LNCAP (cell line): ENCODE data around the gene SLC4A11.

ENCODE experiments used
- TF ChIP-seq, protein P1 (sequence below): fragments of 450-650 bp; IDR thresholded peaks from 2 replicates; pipeline ENCODE4 v1.5.1; 2017; ENCODE audit warnings: mild to moderate bottlenecking

SLC4A11 gene

DNA sequence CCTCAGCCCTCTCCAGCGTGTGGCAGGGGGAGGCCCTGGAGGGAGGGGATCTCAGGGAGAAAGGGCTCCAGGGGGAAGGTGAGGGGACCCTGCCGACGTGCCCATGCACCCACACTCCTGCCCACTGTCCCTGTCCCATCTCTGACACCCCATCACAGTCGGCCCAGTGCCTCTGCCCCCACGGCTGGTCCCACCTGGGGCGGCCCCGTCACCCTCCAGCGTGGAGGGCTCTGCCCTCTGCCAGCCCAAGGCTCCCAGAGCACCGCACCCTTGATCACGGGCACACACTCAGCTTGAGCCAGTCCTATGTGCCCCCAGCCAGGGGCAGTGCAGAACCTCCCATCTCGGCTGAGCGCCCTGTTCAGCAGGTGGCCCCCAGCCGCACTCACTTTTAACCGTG lies 9.2 kb downstream of the SLC4A11 start:
- TF ChIP-seq, protein P1, sequence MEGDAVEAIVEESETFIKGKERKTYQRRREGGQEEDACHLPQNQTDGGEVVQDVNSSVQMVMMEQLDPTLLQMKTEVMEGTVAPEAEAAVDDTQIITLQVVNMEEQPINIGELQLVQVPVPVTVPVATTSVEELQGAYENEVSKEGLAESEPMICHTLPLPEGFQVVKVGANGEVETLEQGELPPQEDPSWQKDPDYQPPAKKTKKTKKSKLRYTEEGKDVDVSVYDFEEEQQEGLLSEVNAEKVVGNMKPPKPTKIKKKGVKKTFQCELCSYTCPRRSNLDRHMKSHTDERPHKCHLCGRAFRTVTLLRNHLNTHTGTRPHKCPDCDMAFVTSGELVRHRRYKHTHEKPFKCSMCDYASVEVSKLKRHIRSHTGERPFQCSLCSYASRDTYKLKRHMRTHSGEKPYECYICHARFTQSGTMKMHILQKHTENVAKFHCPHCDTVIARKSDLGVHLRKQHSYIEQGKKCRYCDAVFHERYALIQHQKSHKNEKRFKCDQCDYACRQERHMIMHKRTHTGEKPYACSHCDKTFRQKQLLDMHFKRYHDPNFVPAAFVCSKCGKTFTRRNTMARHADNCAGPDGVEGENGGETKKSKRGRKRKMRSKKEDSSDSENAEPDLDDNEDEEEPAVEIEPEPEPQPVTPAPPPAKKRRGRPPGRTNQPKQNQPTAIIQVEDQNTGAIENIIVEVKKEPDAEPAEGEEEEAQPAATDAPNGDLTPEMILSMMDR: no peak

DNA sequence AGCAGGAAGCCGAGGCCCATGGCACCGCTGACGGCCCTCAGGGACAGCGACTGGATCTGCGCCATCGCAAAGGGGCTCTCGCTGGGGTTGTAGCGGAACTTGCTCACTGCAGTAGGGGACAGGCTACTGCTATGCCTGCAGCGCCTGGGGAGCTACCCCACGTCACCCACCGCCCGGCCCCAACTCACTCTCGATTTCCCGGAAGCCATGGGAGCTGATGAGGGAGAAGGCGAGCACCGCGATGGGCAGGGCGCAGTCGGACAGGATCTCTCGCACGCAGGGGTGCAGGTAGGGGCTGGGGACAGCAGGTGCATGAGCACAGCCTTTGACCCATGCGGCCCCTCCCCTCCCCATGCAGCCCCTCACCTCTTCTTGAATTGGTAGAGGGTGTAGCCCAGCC lies 9.8 kb downstream of the SLC4A11 start:
- TF ChIP-seq, protein P1: no peak

- TF ChIP-seq, protein P1: no peak
Observed at GRCh38 chr20:3228750-3229032, 10.3 kb downstream of the SLC4A11 start.

GRCh38 chr20:3227936-3228749 lies 10.8 kb downstream of the SLC4A11 start:
- TF ChIP-seq, protein P1: no peak

DNA sequence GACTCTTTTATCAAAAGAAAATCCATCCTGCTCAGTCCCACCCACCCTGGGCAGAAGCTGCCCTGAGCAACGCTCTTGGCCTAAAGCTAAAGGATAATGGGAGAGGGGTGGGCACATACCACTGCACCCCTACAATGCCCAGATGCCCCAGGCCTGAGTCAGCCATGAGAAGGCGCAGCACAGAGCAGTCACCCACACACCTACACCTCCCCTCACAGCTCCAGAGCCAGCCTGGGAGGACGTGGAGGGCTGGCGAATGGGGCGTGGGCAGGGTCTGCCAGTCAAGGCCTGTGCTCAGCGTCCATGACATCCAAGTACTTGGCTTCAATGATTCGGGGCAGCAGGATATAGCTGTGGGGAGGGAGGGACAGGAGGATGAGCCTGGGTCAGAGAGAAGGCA lies 11.5 kb downstream of the SLC4A11 start:
- TF ChIP-seq, protein P1: no peak

DNA sequence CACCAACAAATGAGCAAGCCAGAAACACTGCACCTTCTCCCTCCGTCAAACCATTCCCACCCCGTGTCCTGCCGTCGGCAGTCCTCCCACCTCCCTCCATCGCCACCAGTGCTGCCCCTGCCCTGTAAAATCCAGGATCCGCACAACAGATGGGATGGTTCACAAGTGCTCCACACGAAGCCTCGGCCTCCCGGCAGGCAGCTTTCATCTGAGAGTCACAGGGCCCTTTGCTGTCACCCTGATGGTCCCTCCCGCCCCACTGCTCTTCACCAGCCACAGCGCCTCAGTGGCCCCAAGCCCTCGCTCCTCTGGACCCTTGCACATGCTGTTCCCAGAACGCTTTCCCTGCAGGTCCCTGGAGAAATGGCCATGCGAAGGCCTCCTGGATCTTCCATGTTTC lies 12.1 kb downstream of the SLC4A11 start:
- TF ChIP-seq, protein P1: no peak

DNA sequence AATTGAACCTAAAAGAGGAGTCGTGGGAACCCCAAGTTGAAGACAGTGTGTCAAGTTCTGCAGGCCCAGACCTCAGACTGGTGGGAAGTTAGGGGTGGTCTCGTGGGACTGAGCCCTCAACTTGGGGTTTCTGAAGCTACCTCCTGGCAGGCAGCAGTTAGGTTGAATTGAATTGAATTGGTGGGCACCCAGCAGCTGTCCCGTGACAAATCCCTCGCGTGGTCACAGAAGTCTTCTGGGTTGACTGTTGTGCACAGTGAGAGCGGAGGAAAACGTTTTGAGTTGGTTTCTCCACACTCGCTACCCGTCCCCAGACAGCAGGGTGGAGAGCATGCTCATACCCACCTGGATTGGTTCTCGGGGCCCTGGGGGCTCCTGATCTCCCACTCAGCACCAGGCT lies 12.9 kb downstream of the SLC4A11 start:
- TF ChIP-seq, protein P1: no peak
